ENCODE results near the gene SMU1.

The SMU1 gene

GRCh38 chr9:33076046-33077004 is at the start of gene SMU1:
SMU1 (minus strand) TSS chr9:33076674; CDS start chr9:33076608, 66 bp downstream.
- DNase-seq, result peak; percentile 91

GRCh38 chr9:33125461-33125860 is 49.0 kb upstream of the SMU1 start:
- no peak for DNase-seq

DNA sequence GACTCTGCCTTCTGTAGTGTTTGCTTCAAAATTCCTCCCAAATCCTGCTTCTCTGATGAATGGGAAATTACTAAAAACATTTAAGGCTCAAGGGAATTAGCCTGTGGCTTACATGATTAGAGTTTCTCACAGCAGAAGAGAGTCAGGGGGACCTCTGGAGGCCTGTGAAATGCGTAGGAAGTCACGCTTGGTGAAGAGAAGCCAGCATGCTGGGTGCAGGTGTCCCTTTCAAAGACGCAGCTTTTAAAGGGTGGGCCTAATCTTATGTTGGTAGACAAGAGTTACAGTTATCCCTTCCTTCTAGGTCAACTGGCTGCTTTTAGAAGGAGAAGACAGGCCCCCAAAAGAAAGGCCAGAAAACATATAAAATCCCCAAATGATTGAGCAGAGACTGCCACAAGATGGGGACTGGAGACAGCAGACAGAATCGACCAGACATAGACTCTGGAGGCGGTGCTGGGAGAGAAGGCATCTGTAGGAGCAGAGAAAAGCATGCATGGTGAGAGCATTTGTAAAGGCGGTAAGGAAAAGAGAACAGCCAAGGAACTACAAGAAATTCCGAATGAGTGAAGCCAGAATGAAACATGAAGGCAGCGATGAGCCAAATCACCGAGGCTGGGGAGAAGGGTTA is 48.4 kb upstream of the SMU1 start:
- no peak for DNase-seq

- no peak for DNase-seq
These were observed 47.6 kb upstream of the SMU1 start for GRCh38 chr9:33124046-33124445.

GRCh38 chr9:33123407-33124031 is 47.0 kb upstream of the SMU1 start:
- no peak for DNase-seq

- DNase-seq, result no peak
These were observed 44.1 kb upstream of the SMU1 start for GRCh38 chr9:33120620-33121019.

DNA sequence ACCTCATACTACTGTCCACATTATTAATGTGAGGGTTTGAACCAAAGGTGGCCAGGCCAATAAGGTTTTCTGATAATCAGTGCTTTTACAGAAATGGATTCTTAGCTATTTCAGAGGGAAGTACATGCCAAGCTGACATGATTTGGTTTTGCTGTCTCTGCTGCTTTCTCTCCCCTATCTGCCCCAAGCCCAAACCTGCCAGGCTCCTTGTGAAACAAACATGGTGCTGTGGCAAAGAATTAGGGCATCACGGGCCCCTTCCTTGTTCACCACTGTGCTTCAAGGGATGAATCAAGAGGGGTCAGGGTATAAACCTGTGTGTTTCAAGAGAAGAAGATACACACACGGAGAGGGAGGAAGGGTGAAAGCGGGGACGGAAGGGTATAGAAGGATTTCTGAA is 41.3 kb upstream of the SMU1 start:
- no peak for DNase-seq

DNA sequence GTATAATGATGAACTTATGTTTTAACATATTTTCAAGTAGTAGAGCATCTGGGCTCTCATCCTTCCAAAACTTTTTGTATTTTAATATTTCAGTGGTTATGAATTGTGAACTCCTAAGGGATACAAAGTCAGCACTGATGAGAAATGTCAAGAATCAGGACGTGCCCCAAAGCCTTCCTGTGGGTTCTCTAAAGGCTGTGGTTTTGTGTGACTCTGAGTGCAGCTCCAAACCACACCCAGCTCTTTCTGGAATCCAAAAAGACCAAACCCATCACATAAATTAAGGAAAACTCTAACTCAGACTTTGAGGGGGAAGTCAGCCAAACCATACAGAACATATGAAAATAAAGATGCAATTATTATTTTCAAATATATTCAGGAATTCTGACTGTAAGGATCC is 40.8 kb upstream of the SMU1 start:
- DNase-seq, result no peak

- DNase-seq, result no peak
These were observed 40.4 kb upstream of the SMU1 start for GRCh38 chr9:33116860-33117259.

- DNase-seq, result no peak
These were observed 38.3 kb upstream of the SMU1 start for GRCh38 chr9:33114746-33115145.

- no peak for DNase-seq
These were observed 37.5 kb upstream of the SMU1 start for GRCh38 chr9:33113799-33114547.

DNA sequence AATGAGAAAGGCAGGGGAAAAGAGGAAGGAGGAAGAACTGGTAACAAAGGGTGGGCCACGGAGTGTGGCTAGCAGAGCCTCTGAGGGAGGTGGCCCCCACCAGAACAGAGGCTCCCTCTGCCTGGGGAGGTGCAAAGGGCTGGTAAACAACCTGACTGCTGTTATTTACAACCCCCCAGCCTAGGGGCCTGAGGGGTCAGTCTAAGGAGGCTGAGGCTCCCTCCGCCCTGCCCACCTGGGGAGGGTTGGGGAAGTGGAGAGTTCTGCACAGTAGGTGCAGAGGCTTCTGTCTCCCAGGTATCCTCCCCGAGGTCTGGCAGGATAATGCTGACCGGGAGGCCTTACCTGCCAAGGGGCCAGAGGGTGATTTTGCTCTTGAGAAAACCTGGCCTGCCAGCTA is 35.6 kb upstream of the SMU1 start:
- DNase-seq, result no peak

- no peak for DNase-seq
These were observed 35.2 kb upstream of the SMU1 start for GRCh38 chr9:33111631-33112030.

DNA sequence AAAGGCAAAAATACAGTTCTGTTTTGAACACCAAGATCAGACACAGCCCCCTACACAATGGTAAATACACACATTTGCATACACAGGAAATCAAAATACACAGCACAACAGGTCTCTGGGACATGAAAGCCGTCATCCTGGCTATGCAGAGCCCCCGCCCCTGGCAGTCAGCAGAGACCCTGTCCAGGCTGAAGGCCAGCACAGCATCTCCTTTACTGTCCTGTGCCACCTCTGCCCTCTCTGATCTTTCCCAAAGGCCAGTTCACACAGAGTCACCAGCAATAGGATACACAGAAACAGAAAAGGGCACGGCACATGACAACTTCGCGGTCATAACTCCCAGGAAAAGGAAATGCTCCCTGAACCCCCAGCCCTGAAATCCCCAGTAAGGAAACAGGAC is 34.2 kb upstream of the SMU1 start:
- no peak for DNase-seq

DNA sequence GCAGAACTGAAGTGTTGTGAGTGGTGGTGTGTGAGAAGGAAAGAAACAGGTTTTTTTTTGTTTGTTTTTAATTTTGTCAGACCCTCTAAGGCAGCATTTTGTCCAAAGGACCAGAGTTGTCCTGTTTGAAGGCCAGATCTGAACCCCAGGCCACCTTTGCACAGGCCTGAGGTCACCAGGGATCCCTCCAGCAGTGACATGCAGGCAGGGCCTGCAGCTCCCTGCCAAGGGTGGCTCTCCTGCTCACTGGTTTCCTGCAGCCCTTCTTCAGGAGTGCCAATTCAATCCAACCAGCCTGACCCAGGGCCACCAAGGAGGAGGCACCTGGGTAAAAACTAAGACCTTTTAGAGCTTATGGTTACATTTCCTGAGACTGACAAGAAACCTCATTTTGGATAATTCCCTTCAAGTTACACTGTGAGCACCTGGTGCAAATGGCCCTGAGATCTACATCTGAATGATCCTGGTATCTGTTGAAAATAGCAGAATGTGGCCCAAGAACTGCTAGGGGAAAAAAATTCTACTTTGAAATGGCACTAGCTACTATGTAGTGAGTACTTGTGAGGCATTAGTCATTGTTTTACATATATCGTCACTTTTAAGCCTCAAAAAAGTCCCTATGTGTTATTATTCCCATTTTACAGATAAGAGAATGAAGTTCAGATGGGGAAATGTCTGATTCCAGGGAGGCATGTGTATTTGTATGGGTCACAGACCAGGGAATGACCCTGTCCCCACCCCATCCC is 33.5 kb upstream of the SMU1 start:
- no peak for DNase-seq

GRCh38 chr9:33109097-33109496 is 32.6 kb upstream of the SMU1 start:
- DNase-seq, result no peak

DNA sequence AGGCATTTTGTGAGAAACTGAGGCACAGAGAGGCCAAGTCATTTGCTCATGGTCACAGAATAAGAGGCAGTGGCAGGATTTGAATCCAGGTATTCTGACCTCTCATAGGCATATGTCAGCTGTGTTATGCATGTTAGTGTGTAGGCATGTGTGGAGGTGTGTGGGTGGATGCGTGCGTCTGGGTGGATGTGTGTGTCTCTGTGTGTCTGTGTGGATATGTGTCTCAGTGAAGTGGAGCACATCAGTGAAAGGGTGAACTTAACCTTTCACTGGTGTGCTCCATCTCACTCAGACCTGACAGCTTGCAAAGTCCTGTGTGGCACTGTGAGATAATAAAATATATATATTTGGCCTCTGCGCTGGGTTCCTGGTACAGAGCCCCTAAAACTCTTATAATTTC is 32.0 kb upstream of the SMU1 start:
- no peak for DNase-seq

GRCh38 chr9:33107762-33108161 is 31.3 kb upstream of the SMU1 start:
- no peak for DNase-seq

- DNase-seq, result no peak
These were observed 30.6 kb upstream of the SMU1 start for GRCh38 chr9:33106827-33107621.

- no peak for DNase-seq
These were observed 29.9 kb upstream of the SMU1 start for GRCh38 chr9:33106372-33106771.

DNA sequence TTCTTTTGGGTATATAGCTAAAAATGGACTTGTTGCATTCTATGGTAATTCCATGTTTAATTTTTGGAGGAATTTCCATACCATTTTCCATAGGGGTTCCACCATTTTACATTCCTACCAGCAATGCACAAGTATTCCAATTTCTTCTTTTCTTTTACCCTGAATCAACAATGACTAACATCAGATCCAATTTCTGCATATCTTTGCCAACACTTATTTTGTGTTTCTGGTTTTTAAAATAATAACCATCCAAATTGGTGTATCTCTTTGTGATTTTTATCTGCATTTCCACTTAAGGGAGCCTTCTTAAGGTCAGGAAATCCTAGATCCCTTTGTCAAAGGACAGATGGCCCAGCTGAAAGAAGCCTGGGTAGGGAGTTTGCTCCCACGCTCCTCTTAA is 29.5 kb upstream of the SMU1 start:
- no peak for DNase-seq

GRCh38 chr9:33105504-33105903 is 29.0 kb upstream of the SMU1 start:
- DNase-seq, result no peak
